K562 (cell line): ENCODE data around the gene HAUS7. TPM values are rescaled to one million over a fixed set of nuclear protein-coding genes. Genes with fewer than 3 reads are reported as not detected.

Source experiments
- REST ChIP-seq, 2 experiments: fragments of 450-650 bp; formaldehyde crosslinking in 1 of 2; IDR thresholded peaks; 2 replicates each; pipeline versions ENCODE4 v1.4.0 to v1.6.1; 2014 to 2020; ENCODE audit warnings: mild to moderate bottlenecking in 2 of 2, borderline replicate concordance in 1 of 2, low read depth in 1 of 2
- polyA plus RNA-seq, 8 experiments: library from polyadenylated mRNA; depleted of rRNA in 4 of 8; stranded (reverse) in 5 of 8; unstranded in 3 of 8; fragments of >200 nt; fragmentation: Nextera tagmentation in 2 of 8; fragmentation: Illumina TruSeq in 1 of 8; extraction: Ambion mirVana in 2 of 8; extraction: Trizol in 1 of 8; gene quantifications; 2 replicates each; pipeline versions ENCODE4 v1.2.1 to v1.2.3, GENCODE V29; 2011 to 2014; ENCODE audit warnings: inconsistent platforms in 1 of 8, missing spikeins in 1 of 8
- total RNA-seq, 7 experiments: library from RNA; depleted of rRNA in 6 of 7; stranded (reverse); fragments of >200 nt in 6 of 7; fragmentation: Illumina TruSeq in 2 of 7; extraction: Trizol in 2 of 7; gene quantifications; 2 replicates each; pipeline versions ENCODE4 v1.2.1 to v1.2.3, GENCODE V29; 2011 to 2021; ENCODE audit warnings: low replicate concordance in 1 of 7

The HAUS7 gene
- total and polyA plus RNA-seq, 9 of the 15 experiments (the other 6 are each of a cell fraction or from before 2014, with no cell fraction given), result 10.0 to 94.9 (median 48.8) TPM

- no peak for TF ChIP-seq REST (IDR thresholded peaks at IDR 0.05; ENCODE audit: borderline replicate concordance)
- TF ChIP-seq REST (CRISPR knock-in tag; IDR thresholded peaks at IDR 0.05; ENCODE audit: low read depth), result no peak
- TF ChIP-seq, all 486 proteins: peak for 0
These were observed 6.4 kb upstream of the HAUS7 start (continued) for GRCh38 chrX:153476666-153477363.
